PC-3 (cell line): ENCODE results near the gene TP53INP2. TPM values are rescaled to one million over a fixed set of nuclear protein-coding genes. Genes with fewer than 3 reads are reported as not detected.
A peak's percentile ranks its signal among the peaks of the same experiment; 100 is the strongest.

Experiments used
- ATAC-seq: fragments of 200-7000 bp; cut with Tn5 transposase; 2 replicates; pipeline ENCODE4 v1.9.1; 2020; ENCODE audit warnings: mild to moderate bottlenecking, moderate library complexity
- BruUV-seq: library from RNA; stranded (reverse); fragments of 400-500 nt; replicated peaks from 2 replicates; lab custom pipeline; 2021; lab: Mats Ljungman, UMichigan
- CTCF ChIA-PET: fragments of 300-600 bp; sonication (Branson Sonifier 250); formaldehyde crosslinking; loops from one replicate; lab custom pipeline; 2022; ENCODE audit warnings: antibody characterized with exemption; lab: Charles Lee
- POLR2A ChIA-PET: fragments of 300-600 bp; sonication (Branson Sonifier 250); formaldehyde crosslinking; loops from one replicate; lab custom pipeline; 2022; ENCODE audit warnings: antibody characterized with exemption; ENCODE audit not compliant: unreplicated experiment; lab: Charles Lee
- DNase-seq: peaks from one replicate; pipeline ENCODE4 v3.0.0-alpha.2; 2015
- H2AFZ ChIP-seq: fragments of 300-600 bp; sonication (generic); 2 replicates; pipeline ENCODE4 v1.6.0; 2016; ENCODE audit warnings: antibody characterized with exemption, low read length
- H3F3A ChIP-seq: fragments of 300-600 bp; sonication (generic); one replicate; pipeline ENCODE4 v1.6.0; 2017; ENCODE audit warnings: antibody characterized with exemption, low read length, control low read depth, mild to moderate bottlenecking; ENCODE audit not compliant: unreplicated experiment
- H3K27ac ChIP-seq: fragments of 300-600 bp; sonication (generic); 2 replicates; pipeline ENCODE4 v1.5.1; 2016; ENCODE audit warnings: mild to moderate bottlenecking, low read length
- H3K27me3 ChIP-seq: fragments of 300-600 bp; sonication (generic); 2 replicates; pipeline ENCODE4 v1.6.1; 2016; ENCODE audit warnings: low read length, mixed read lengths
- H3K36me3 ChIP-seq: fragments of 300-600 bp; sonication (generic); 2 replicates; pipeline ENCODE4 v1.6.1; 2016; ENCODE audit warnings: low read depth, mixed run types, low read length, mixed read lengths
- H3K4me1 ChIP-seq: fragments of 300-600 bp; sonication (generic); 2 replicates; pipeline ENCODE4 v1.5.1; 2016; ENCODE audit warnings: low read length; ENCODE audit not compliant: insufficient read depth
- H3K4me2 ChIP-seq: fragments of 300-600 bp; sonication (generic); 2 replicates; pipeline ENCODE4 v1.6.0; 2016; ENCODE audit warnings: low read length
- H3K4me3 ChIP-seq: fragments of 300-600 bp; sonication (generic); 2 replicates; pipeline ENCODE4 v1.5.1; 2016; ENCODE audit warnings: mild to moderate bottlenecking, low read length, mixed read lengths
- H3K79me2 ChIP-seq: fragments of 300-600 bp; sonication (generic); 2 replicates; pipeline ENCODE4 v1.6.1; 2017; ENCODE audit warnings: low read length, mixed read lengths
- H3K9ac ChIP-seq: fragments of 300-600 bp; sonication (generic); 2 replicates; pipeline ENCODE4 v1.6.0; 2016; ENCODE audit warnings: mild to moderate bottlenecking, low read length
- H3K9me2 ChIP-seq: fragments of 300-600 bp; sonication (generic); replicated peaks from 2 replicates; pipeline ENCODE4 v1.6.1; 2016; ENCODE audit warnings: mixed run types, low read length, mixed read lengths
- H3K9me3 ChIP-seq: fragments of 300-600 bp; sonication (generic); 2 replicates; pipeline ENCODE4 v1.6.1; 2016; ENCODE audit warnings: low read length, mixed read lengths
- H4K20me1 ChIP-seq: fragments of 300-600 bp; sonication (generic); 2 replicates; pipeline ENCODE4 v1.6.1; 2016; ENCODE audit warnings: low read length, mixed read lengths
- EZH2 ChIP-seq: fragments of 300-600 bp; sonication (generic); IDR thresholded peaks from one replicate; pipeline ENCODE4 v1.6.1; 2017; ENCODE audit warnings: antibody characterized with exemption, mild to moderate bottlenecking, low read length; ENCODE audit not compliant: unreplicated experiment
- EZH2phosphoT487 ChIP-seq: fragments of 300-600 bp; sonication (generic); IDR thresholded peaks from 2 replicates; pipeline ENCODE4 v1.6.1; 2018; ENCODE audit warnings: mild to moderate bottlenecking, antibody characterized with exemption, low read length, borderline replicate concordance
- intact Hi-C: fragments of 100-400 bp; cut with micrococcal nuclease; formaldehyde crosslinking; loops from 2 replicates; pipeline ENCODE4 v1.9.0; 2023
- total RNA-seq: library from RNA; depleted of rRNA; stranded (reverse); fragments of >200 nt; gene quantifications from 2 replicates; pipeline ENCODE4 v1.2.3, GENCODE V29; 2014
- TF ChIP-seq, protein P1 (sequence below): fragments of 300-600 bp; sonication (generic); conservative IDR thresholded peaks from 2 replicates; pipeline ENCODE4 v1.5.1; 2017; ENCODE audit warnings: antibody characterized with exemption, low read depth, mild to moderate bottlenecking, low read length

The TP53INP2 gene
- total RNA-seq, 1 experiment from 2014 or later = 2.1 TPM

DNA sequence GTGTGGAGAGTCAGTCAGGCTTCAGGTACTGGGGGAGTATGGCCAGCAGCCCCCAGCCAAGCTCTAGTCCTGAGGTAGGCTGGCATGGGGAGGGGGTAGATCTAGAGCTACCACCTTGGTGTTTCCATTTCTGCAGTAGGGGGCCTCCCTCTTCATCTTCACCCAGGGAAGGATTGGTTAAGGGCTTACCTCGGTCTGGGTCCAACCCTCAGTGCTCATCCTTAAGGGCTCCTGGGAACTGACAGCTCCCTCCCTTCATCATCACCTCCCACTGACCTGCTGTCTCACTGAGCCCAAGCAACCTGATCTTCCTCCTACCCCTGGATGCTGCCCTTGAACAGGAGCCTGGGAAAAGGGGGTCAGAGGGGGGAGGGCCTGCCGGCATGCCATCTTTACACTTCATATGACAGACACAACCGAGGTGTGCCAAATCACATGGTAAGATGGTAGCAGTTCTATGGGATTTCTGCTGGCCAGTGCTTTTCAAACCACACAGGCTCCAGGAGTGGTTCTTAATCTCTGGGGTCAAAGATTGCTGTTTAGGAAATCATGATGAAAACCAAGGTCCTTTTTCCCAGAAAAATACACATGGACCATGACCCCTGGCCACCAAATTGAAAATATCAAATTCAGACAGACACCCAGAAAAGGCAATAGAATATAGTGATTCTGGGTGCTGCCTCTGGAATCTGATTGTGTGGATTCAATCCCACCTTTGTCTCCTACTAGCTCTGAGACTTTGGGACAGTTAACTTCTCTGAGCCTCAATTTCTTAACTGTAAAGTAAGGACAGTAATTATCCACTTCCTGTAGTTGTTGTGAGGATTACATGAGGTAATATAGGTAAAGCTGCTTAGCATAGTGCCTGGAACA is 3.0 kb downstream of the TP53INP2 start:
- Histone ChIP-seq H4K20me1 (no peaks in the 10 kb centered on the region), H3F3A (no peaks in the 10 kb centered on the region), H3K9ac (no peak overlapping the region), H2AFZ (no peak overlapping the region), H3K4me3 (no peak overlapping the region), H3K9me3 (no peaks in the 10 kb centered on the region), H3K27ac (no peak overlapping the region), H3K36me3 (no peaks in the 10 kb centered on the region), H3K4me2 (no peak overlapping the region), H3K4me1 (peaks cover 17% of the 10 kb centered on the region), H3K27me3 (no peaks in the 10 kb centered on the region), H3K9me2 (no peaks in the 10 kb centered on the region), H3K79me2 (no peaks in the 10 kb centered on the region)
- DNase-seq (no peak), ATAC-seq (no peak)
- TF ChIP-seq EZH2 (no peak), EZH2phosphoT487 (no peak)
- TF ChIP-seq, protein P1, sequence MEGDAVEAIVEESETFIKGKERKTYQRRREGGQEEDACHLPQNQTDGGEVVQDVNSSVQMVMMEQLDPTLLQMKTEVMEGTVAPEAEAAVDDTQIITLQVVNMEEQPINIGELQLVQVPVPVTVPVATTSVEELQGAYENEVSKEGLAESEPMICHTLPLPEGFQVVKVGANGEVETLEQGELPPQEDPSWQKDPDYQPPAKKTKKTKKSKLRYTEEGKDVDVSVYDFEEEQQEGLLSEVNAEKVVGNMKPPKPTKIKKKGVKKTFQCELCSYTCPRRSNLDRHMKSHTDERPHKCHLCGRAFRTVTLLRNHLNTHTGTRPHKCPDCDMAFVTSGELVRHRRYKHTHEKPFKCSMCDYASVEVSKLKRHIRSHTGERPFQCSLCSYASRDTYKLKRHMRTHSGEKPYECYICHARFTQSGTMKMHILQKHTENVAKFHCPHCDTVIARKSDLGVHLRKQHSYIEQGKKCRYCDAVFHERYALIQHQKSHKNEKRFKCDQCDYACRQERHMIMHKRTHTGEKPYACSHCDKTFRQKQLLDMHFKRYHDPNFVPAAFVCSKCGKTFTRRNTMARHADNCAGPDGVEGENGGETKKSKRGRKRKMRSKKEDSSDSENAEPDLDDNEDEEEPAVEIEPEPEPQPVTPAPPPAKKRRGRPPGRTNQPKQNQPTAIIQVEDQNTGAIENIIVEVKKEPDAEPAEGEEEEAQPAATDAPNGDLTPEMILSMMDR = no peak
- BruUV-seq = no TSS peak
- intact Hi-C loops = no loop called here
- CTCF ChIA-PET = interaction anchor here (0.8 to 1.3 kb wide), 2 partner anchors 85 to 128 kb away, joined by 3 to 4 read pairs; no protein-coding TSS in a partner anchor
- POLR2A ChIA-PET = no interaction called here

DNA sequence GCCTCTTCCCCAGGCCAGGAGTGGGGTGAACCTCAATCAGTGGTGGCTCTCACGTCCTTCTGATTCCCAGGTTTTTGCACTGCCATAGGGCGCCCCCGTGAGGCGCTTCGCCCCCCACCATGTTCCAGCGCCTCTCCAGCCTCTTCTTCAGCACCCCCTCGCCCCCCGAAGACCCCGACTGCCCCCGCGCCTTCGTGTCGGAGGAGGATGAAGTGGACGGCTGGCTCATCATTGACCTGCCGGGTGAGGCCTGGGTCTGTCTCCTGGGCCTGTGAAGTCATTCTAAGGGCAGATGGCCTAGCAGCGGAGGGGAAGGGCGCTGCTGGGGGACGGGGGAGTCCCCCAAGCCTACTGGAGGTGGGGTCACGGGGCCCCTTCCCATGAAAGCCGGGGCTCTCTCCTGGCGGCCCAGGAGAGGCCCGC is 4.5 kb downstream of the TP53INP2 start:
- H3F3A ChIP-seq = no peaks in the 10 kb centered on the region
- peaks cover 27% of the 10 kb centered on the region for H3K4me1 ChIP-seq
- H3K4me3 ChIP-seq = peak overlapping the region; percentile 85
- H4K20me1 ChIP-seq = no peaks in the 10 kb centered on the region; the same call in 1 of the 2 replicates
- intact Hi-C loops = loop anchor here (1.0 to 2.0 kb wide), 2 partner anchors 32 to 129 kb away; partner anchors contain the start of gene PIGU
- ATAC-seq (no peak), DNase-seq (peak; percentile 34)
- no peaks in the 10 kb centered on the region for H3K9me3 ChIP-seq
- no peaks in the 10 kb centered on the region for H3K79me2 ChIP-seq
- 0 out of 2 replicates have a peak overlapping the region, but pooled peaks have one; percentile 60 for H3K9ac ChIP-seq
- H3K9me2 ChIP-seq = no peaks in the 10 kb centered on the region
- no TSS peak for BruUV-seq
- no peak overlapping the region for H3K27ac ChIP-seq
- peak overlapping the region; percentile 94 for H2AFZ ChIP-seq
- CTCF ChIA-PET = interaction anchor here (1.1 to 2.7 kb wide), 2 partner anchors 61 to 129 kb away, joined by 7 to 10 read pairs; no protein-coding TSS in a partner anchor
- H3K36me3 ChIP-seq = no peaks in the 10 kb centered on the region
- H3K27me3 ChIP-seq = no peaks in the 10 kb centered on the region
- H3K4me2 ChIP-seq = peak overlapping the region; percentile 93
- TF ChIP-seq, protein P1 = peak; percentile 67
- TF ChIP-seq EZH2 (no peak), EZH2phosphoT487 (no peak)
- POLR2A ChIA-PET = no interaction called here
